K562 (cell line): Measurements from ENCODE around the gene ACTN4. TPM values are rescaled to one million over a fixed set of nuclear protein-coding genes. Genes with fewer than 3 reads are reported as not detected.

Source experiments
- ARID3A ChIP-seq: IDR thresholded peaks from 2 replicates; pipeline ENCODE4 v1.6.1; 2012; ENCODE audit warnings: low read depth, low read length, improper control_type of control experiment, borderline replicate concordance
- CREB3 ChIP-seq: fragments of 450-650 bp; conservative IDR thresholded peaks from 2 replicates; pipeline ENCODE4 v1.6.1; 2016; ENCODE audit warnings: missing genetic modification characterization, low read depth, mild to moderate bottlenecking, missing compliant biosample characterization, moderate library complexity
- FOXM1 ChIP-seq, 2 experiments: fragments of 450-650 bp in 1 of 2; sonication (generic) in 1 of 2; formaldehyde crosslinking in 1 of 2; IDR thresholded peaks; 2 replicates each; pipeline versions ENCODE4 v1.6.1 to v1.9.0; 2017 to 2022; ENCODE audit warnings: low read depth in 2 of 2, mild to moderate bottlenecking in 2 of 2, missing genetic modification reagents in 1 of 2, moderate library complexity in 1 of 2
- FOXP4 ChIP-seq: sonication (generic); formaldehyde crosslinking; IDR thresholded peaks from 2 replicates; pipeline ENCODE4 v1.8.0; 2022; ENCODE audit warnings: mild to moderate bottlenecking, missing genetic modification reagents, borderline replicate concordance
- IRF1 ChIP-seq: sonication (generic); formaldehyde crosslinking; IDR thresholded peaks from 2 replicates; pipeline ENCODE4 v1.8.0; 2022; ENCODE audit warnings: missing genetic modification reagents, mild to moderate bottlenecking, borderline replicate concordance
- LARP7 ChIP-seq: fragments of 450-650 bp; IDR thresholded peaks from 2 replicates; pipeline ENCODE4 v1.6.1; 2016
- SMC3 ChIP-seq: conservative IDR thresholded peaks from 2 replicates; pipeline ENCODE4 v1.6.1; 2011; ENCODE audit warnings: low read depth, low read length, improper control_type of control experiment; ENCODE audit not compliant: insufficient read depth
- TAF7 ChIP-seq: fragments of 450-650 bp; IDR thresholded peaks from 2 replicates; pipeline ENCODE4 v1.6.1; 2016; ENCODE audit warnings: missing genetic modification characterization, missing compliant biosample characterization
- ZNF24 ChIP-seq: fragments of 450-650 bp; IDR thresholded peaks from 2 replicates; pipeline ENCODE4 v1.6.1; 2016
- ZNF311 ChIP-seq: fragments of 250-450 bp; sonication (Bioruptor Pico); IDR thresholded peaks from 2 replicates; pipeline ENCODE4 v1.4.0; 2020; ENCODE audit warnings: mild to moderate bottlenecking, moderate library complexity
- ZNF324 ChIP-seq: fragments of 250-450 bp; sonication (Bioruptor Pico); IDR thresholded peaks from 2 replicates; pipeline ENCODE4 v1.4.0; 2020; ENCODE audit warnings: mild to moderate bottlenecking
- polyA plus RNA-seq, 8 experiments: library from polyadenylated mRNA; depleted of rRNA in 4 of 8; stranded (reverse) in 5 of 8; unstranded in 3 of 8; fragments of >200 nt; fragmentation: Nextera tagmentation in 2 of 8; fragmentation: Illumina TruSeq in 1 of 8; extraction: Ambion mirVana in 2 of 8; extraction: Trizol in 1 of 8; gene quantifications; 2 replicates each; pipeline versions ENCODE4 v1.2.1 to v1.2.3, GENCODE V29; 2011 to 2014; ENCODE audit warnings: inconsistent platforms in 1 of 8, missing spikeins in 1 of 8
- total RNA-seq, 7 experiments: library from RNA; depleted of rRNA in 6 of 7; stranded (reverse); fragments of >200 nt in 6 of 7; fragmentation: Illumina TruSeq in 2 of 7; extraction: Trizol in 2 of 7; gene quantifications; 2 replicates each; pipeline versions ENCODE4 v1.2.1 to v1.2.3, GENCODE V29; 2011 to 2021; ENCODE audit warnings: low replicate concordance in 1 of 7
- TF ChIP-seq, protein P1 (sequence below): fragments of 450-650 bp; IDR thresholded peaks from one replicate; pipeline ENCODE4 v1.6.1; 2018; ENCODE audit warnings: mild to moderate bottlenecking, moderate library complexity; ENCODE audit not compliant: partially characterized antibody

The ACTN4 gene
- total and polyA plus RNA-seq, 9 of the 15 experiments (the other 6 are each of a cell fraction or from before 2014, with no cell fraction given): 3.1 to 385 (median 125) TPM

GRCh38 chr19:38618590-38619360 is 28.7 kb upstream of the ACTN4 start, which contains the start of gene EIF3K (continued):
- no peak for TF ChIP-seq IRF1 (CRISPR knock-in tag)
- no peak for TF ChIP-seq ARID3A
- no peak for TF ChIP-seq FOXM1 (IDR thresholded peaks at IDR 0.05; ENCODE audit: low read depth)
- TF ChIP-seq FOXM1 (CRISPR knock-in tag; IDR thresholded peaks at IDR 0.05; ENCODE audit: low read depth): no peak
- TF ChIP-seq ZNF324 (CRISPR knock-in tag): no peak
- TF ChIP-seq TAF7: 0 out of 2 replicates have a peak, but pooled peaks have one; percentile 58
- TF ChIP-seq ZNF24: no peak
- TF ChIP-seq ZNF311 (CRISPR knock-in tag): no peak
- no peak; the same call in 1 of the 2 replicates for TF ChIP-seq FOXP4 (CRISPR knock-in tag)
- TF ChIP-seq, protein P1, sequence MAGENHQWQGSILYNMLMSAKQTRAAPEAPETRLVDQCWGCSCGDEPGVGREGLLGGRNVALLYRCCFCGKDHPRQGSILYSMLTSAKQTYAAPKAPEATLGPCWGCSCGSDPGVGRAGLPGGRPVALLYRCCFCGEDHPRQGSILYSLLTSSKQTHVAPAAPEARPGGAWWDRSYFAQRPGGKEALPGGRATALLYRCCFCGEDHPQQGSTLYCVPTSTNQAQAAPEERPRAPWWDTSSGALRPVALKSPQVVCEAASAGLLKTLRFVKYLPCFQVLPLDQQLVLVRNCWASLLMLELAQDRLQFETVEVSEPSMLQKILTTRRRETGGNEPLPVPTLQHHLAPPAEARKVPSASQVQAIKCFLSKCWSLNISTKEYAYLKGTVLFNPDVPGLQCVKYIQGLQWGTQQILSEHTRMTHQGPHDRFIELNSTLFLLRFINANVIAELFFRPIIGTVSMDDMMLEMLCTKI: no peak
- TF ChIP-seq LARP7: no peak
- TF ChIP-seq CREB3 (tag): peak; percentile 70; the same call in 1 of the 2 replicates
- TF ChIP-seq SMC3: 0 out of 2 replicates have a peak, but pooled peaks have one; percentile 10
